GM23338 (cell line): ENCODE measurements around the gene CFAP65. TPM values are rescaled to one million over a fixed set of nuclear protein-coding genes. Genes with fewer than 3 reads are reported as not detected.

Experiments
- ATAC-seq: fragments of 200-7000 bp; cut with Tn5 transposase; 3 replicates; pipeline ENCODE4 v1.9.1; 2020
- DNase-seq: peaks from one replicate; pipeline ENCODE4 v3.0.0-alpha.2; 2015; ENCODE audit warnings: low spot score
- H2AFZ ChIP-seq: fragments of 200-600 bp; sonication (generic); 2 replicates; pipeline ENCODE4 v1.8.0; 2016; ENCODE audit warnings: antibody characterized with exemption, mild to moderate bottlenecking, moderate library complexity
- H3F3A ChIP-seq: fragments of 200-600 bp; sonication (generic); replicated peaks from 2 replicates; pipeline ENCODE4 v1.8.0; 2017; ENCODE audit warnings: antibody characterized with exemption, mixed run types, low read depth
- H3K27ac ChIP-seq: fragments of 200-600 bp; sonication (generic); 2 replicates; pipeline ENCODE4 v1.6.1; 2016; ENCODE audit warnings: low read depth
- H3K27me3 ChIP-seq: fragments of 200-600 bp; sonication (generic); 2 replicates; pipeline ENCODE4 v1.8.0; 2016; ENCODE audit warnings: mild to moderate bottlenecking, mixed run types, moderate library complexity; ENCODE audit not compliant: insufficient read depth
- H3K36me3 ChIP-seq: fragments of 200-600 bp; sonication (generic); 2 replicates; pipeline ENCODE4 v1.8.0; 2016; ENCODE audit warnings: mild to moderate bottlenecking; ENCODE audit not compliant: insufficient read depth
- H3K4me1 ChIP-seq: fragments of 200-600 bp; sonication (generic); 2 replicates; pipeline ENCODE4 v1.8.0; 2016; ENCODE audit warnings: mild to moderate bottlenecking, moderate library complexity; ENCODE audit not compliant: insufficient read depth
- H3K4me2 ChIP-seq: fragments of 200-600 bp; sonication (generic); 2 replicates; pipeline ENCODE4 v1.7.1; 2017; ENCODE audit warnings: mixed run types
- H3K4me3 ChIP-seq: fragments of 200-600 bp; sonication (generic); 2 replicates; pipeline ENCODE4 v1.6.1; 2016; ENCODE audit warnings: mixed run types
- H3K79me2 ChIP-seq: fragments of 200-600 bp; sonication (generic); replicated peaks from 2 replicates; pipeline ENCODE4 v1.8.0; 2017; ENCODE audit warnings: mild to moderate bottlenecking; ENCODE audit not compliant: insufficient read depth
- H3K9me2 ChIP-seq: fragments of 200-600 bp; sonication (generic); 2 replicates; pipeline ENCODE4 v1.8.0; 2017; ENCODE audit not compliant: insufficient read depth
- H4K20me1 ChIP-seq: fragments of 200-600 bp; sonication (generic); replicated peaks from 2 replicates; pipeline ENCODE4 v1.8.0; 2017; ENCODE audit warnings: mild to moderate bottlenecking; ENCODE audit not compliant: insufficient read depth
- H3K27ac Mint-ChIP-seq: 2 replicates; pipeline ENCODE4 v1.8.0; 2020; ENCODE audit warnings: inconsistent platforms, mild to moderate bottlenecking, moderate library complexity, mixed read lengths
- H3K27me3 Mint-ChIP-seq: 3 replicates; pipeline ENCODE4 v1.8.0; 2022; ENCODE audit warnings: low read depth, mild to moderate bottlenecking, moderate library complexity, mixed read lengths, inconsistent platforms; ENCODE audit not compliant: insufficient read depth, poor library complexity
- H3K36me3 Mint-ChIP-seq: 3 replicates; pipeline ENCODE4 v1.8.0; 2021; ENCODE audit warnings: low read depth, mild to moderate bottlenecking, inconsistent platforms, moderate library complexity, mixed read lengths
- H3K4me1 Mint-ChIP-seq: 3 replicates; pipeline ENCODE4 v1.8.0; 2020; ENCODE audit warnings: mild to moderate bottlenecking, inconsistent platforms, mixed read lengths
- H3K4me3 Mint-ChIP-seq: 3 replicates; pipeline ENCODE4 v1.8.0; 2021; ENCODE audit warnings: moderate library complexity, mild to moderate bottlenecking, inconsistent platforms, mixed read lengths
- H3K9me3 Mint-ChIP-seq: 3 replicates; pipeline ENCODE4 v1.8.0; 2020; ENCODE audit warnings: moderate library complexity, mild to moderate bottlenecking, inconsistent platforms, mixed read lengths
- EZH2 ChIP-seq: fragments of 200-600 bp; sonication (generic); IDR thresholded peaks from one replicate; pipeline ENCODE4 v1.8.0; 2017; ENCODE audit warnings: antibody characterized with exemption, mild to moderate bottlenecking, low read depth; ENCODE audit not compliant: unreplicated experiment
- ZNF331 ChIP-seq: fragments of 250-450 bp; sonication (Bioruptor Pico); IDR thresholded peaks from 2 replicates; pipeline ENCODE4 v1.5.0; 2020; ENCODE audit warnings: low read depth, mild to moderate bottlenecking, moderate library complexity
- polyA plus RNA-seq: library from polyadenylated mRNA; unstranded; fragments of >200 nt; fragmentation: Nextera tagmentation; extraction: Ambion mirVana; gene quantifications from 2 replicates; pipeline ENCODE4 v1.2.1, GENCODE V29; 2016
- total RNA-seq: library from RNA; depleted of rRNA; stranded (reverse); fragments of >200 nt; shearing (Covaris generic); gene quantifications from 2 replicates; pipeline ENCODE4 v1.2.3, GENCODE V29; 2014
- TF ChIP-seq, protein P1 (sequence below): fragments of 250-450 bp; sonication (Bioruptor Pico); IDR thresholded peaks from 2 replicates; pipeline ENCODE4 v1.5.0; 2020; ENCODE audit warnings: mild to moderate bottlenecking, moderate library complexity
- TF ChIP-seq, protein P2 (sequence below), 2 experiments: fragments of 200-600 bp in 1 of 2; sonication (generic) in 1 of 2; conservative IDR thresholded peaks; 2 replicates each; pipeline versions ENCODE4 v1.5.1 to v1.6.1; 2016 to 2017; ENCODE audit warnings: antibody characterized with exemption in 2 of 2, low read depth in 2 of 2, mild to moderate bottlenecking in 2 of 2, moderate library complexity in 1 of 2

The CFAP65 gene
- total and polyA plus RNA-seq, 2 experiments from 2014 or later = 0.38 to 0.74 TPM

DNA sequence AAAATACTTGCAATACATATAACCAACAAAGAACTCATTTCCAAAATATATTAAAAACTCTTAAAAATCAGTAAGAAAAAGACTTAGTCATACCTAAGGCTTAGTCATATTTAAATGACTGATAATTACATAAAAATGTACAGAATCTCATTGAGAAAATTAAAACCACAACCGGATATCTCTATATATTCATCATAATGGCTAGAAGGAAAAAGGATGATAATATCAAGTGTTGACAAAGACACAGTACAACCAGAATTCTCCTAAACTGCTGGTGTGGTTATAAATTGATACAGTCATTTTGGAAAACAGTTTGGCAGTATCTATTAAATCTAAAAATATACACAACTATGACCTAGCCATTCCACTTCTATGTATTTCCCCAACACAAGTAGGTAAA lies 46.5 kb upstream of the CFAP65 start:
- H3K4me3 Mint-ChIP-seq = no peak overlapping the region
- Histone ChIP-seq H3K4me2 (no peak overlapping the region), H3F3A (no peaks in the 10 kb centered on the region), H3K27ac (no peak overlapping the region), H4K20me1 (peaks cover 11% of the 10 kb centered on the region; the same call in 1 of the 2 replicates), H2AFZ (no peak overlapping the region), H3K4me3 (no peak overlapping the region), H3K36me3 (no peaks in the 10 kb centered on the region), H3K4me1 (peaks cover 10% of the 10 kb centered on the region), H3K9me2 (no peaks in the 10 kb centered on the region), H3K27me3 (no peaks in the 10 kb centered on the region), H3K79me2 (no peaks in the 10 kb centered on the region)
- no peaks in the 10 kb centered on the region for H3K9me3 Mint-ChIP-seq
- DNase-seq (no peak), ATAC-seq (no peak)
- TF ChIP-seq, protein P1, sequence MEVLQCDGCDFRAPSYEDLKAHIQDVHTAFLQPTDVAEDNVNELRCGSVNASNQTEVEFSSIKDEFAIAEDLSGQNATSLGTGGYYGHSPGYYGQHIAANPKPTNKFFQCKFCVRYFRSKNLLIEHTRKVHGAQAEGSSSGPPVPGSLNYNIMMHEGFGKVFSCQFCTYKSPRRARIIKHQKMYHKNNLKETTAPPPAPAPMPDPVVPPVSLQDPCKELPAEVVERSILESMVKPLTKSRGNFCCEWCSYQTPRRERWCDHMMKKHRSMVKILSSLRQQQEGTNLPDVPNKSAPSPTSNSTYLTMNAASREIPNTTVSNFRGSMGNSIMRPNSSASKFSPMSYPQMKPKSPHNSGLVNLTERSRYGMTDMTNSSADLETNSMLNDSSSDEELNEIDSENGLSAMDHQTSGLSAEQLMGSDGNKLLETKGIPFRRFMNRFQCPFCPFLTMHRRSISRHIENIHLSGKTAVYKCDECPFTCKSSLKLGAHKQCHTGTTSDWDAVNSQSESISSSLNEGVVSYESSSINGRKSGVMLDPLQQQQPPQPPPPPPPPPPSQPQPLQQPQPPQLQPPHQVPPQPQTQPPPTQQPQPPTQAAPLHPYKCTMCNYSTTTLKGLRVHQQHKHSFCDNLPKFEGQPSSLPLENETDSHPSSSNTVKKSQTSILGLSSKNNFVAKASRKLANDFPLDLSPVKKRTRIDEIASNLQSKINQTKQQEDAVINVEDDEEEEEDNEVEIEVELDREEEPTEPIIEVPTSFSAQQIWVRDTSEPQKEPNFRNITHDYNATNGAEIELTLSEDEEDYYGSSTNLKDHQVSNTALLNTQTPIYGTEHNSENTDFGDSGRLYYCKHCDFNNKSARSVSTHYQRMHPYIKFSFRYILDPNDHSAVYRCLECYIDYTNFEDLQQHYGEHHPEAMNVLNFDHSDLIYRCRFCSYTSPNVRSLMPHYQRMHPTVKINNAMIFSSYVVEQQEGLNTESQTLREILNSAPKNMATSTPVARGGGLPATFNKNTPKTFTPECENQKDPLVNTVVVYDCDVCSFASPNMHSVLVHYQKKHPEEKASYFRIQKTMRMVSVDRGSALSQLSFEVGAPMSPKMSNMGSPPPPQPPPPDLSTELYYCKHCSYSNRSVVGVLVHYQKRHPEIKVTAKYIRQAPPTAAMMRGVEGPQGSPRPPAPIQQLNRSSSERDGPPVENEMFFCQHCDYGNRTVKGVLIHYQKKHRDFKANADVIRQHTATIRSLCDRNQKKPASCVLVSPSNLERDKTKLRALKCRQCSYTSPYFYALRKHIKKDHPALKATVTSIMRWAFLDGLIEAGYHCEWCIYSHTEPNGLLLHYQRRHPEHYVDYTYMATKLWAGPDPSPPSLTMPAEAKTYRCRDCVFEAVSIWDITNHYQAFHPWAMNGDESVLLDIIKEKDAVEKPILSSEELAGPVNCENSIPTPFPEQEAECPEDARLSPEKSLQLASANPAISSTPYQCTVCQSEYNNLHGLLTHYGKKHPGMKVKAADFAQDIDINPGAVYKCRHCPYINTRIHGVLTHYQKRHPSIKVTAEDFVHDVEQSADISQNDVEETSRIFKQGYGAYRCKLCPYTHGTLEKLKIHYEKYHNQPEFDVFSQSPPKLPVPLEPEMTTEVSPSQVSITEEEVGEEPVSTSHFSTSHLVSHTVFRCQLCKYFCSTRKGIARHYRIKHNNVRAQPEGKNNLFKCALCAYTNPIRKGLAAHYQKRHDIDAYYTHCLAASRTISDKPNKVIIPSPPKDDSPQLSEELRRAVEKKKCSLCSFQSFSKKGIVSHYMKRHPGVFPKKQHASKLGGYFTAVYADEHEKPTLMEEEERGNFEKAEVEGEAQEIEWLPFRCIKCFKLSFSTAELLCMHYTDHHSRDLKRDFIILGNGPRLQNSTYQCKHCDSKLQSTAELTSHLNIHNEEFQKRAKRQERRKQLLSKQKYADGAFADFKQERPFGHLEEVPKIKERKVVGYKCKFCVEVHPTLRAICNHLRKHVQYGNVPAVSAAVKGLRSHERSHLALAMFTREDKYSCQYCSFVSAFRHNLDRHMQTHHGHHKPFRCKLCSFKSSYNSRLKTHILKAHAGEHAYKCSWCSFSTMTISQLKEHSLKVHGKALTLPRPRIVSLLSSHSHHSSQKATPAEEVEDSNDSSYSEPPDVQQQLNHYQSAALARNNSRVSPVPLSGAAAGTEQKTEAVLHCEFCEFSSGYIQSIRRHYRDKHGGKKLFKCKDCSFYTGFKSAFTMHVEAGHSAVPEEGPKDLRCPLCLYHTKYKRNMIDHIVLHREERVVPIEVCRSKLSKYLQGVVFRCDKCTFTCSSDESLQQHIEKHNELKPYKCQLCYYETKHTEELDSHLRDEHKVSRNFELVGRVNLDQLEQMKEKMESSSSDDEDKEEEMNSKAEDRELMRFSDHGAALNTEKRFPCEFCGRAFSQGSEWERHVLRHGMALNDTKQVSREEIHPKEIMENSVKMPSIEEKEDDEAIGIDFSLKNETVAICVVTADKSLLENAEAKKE (CRISPR knock-in tag) = no peak
- H3K27ac Mint-ChIP-seq = no peak overlapping the region
- peaks cover 4% of the 10 kb centered on the region for H3K27me3 Mint-ChIP-seq
- no peaks in the 10 kb centered on the region for H3K36me3 Mint-ChIP-seq
- H3K4me1 Mint-ChIP-seq = peaks cover 23% of the 10 kb centered on the region

- ATAC-seq (peak; percentile 58), DNase-seq (no peak)
- H3K27ac Mint-ChIP-seq = no peak overlapping the region
- Histone ChIP-seq H3K79me2 (no peaks in the 10 kb centered on the region), H3F3A (no peaks in the 10 kb centered on the region), H3K4me1 (peaks cover 10% of the 10 kb centered on the region), H2AFZ (no peak overlapping the region), H3K27me3 (no peaks in the 10 kb centered on the region), H3K9me2 (no peaks in the 10 kb centered on the region), H3K4me3 (no peak overlapping the region), H3K36me3 (no peaks in the 10 kb centered on the region), H3K4me2 (peak overlapping the region; percentile 32; the same call in 1 of the 2 replicates), H4K20me1 (peaks cover 11% of the 10 kb centered on the region; the same call in 1 of the 2 replicates), H3K27ac (no peak overlapping the region)
- H3K9me3 Mint-ChIP-seq = no peaks in the 10 kb centered on the region
- H3K36me3 Mint-ChIP-seq = no peaks in the 10 kb centered on the region
- peaks cover 4% of the 10 kb centered on the region for H3K27me3 Mint-ChIP-seq
- H3K4me1 Mint-ChIP-seq = peaks cover 19% of the 10 kb centered on the region
- H3K4me3 Mint-ChIP-seq = no peak overlapping the region
- no peak for TF ChIP-seq EZH2
- TF ChIP-seq, protein P1 (CRISPR knock-in tag) = no peak
- TF ChIP-seq, protein P2, sequence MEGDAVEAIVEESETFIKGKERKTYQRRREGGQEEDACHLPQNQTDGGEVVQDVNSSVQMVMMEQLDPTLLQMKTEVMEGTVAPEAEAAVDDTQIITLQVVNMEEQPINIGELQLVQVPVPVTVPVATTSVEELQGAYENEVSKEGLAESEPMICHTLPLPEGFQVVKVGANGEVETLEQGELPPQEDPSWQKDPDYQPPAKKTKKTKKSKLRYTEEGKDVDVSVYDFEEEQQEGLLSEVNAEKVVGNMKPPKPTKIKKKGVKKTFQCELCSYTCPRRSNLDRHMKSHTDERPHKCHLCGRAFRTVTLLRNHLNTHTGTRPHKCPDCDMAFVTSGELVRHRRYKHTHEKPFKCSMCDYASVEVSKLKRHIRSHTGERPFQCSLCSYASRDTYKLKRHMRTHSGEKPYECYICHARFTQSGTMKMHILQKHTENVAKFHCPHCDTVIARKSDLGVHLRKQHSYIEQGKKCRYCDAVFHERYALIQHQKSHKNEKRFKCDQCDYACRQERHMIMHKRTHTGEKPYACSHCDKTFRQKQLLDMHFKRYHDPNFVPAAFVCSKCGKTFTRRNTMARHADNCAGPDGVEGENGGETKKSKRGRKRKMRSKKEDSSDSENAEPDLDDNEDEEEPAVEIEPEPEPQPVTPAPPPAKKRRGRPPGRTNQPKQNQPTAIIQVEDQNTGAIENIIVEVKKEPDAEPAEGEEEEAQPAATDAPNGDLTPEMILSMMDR (conservative IDR thresholded peaks at IDR 0.05; ENCODE audit: low read depth in 2 of 2) = no peak
- no peak for TF ChIP-seq ZNF331 (CRISPR knock-in tag)
Observed at GRCh38 chr2:219087361-219087760, 46.0 kb upstream of the CFAP65 start.
